COLO829 (cell line): ENCODE results near the gene INPP1.

Experiments used
- DNase-seq: peaks from one replicate; pipeline ENCODE4 v3.0.0; 2012; ENCODE audit warnings: low spot score

The INPP1 gene

GRCh38 chr2:190362894-190363293 is 19.5 kb downstream of the INPP1 start:
- DNase-seq, result no peak

GRCh38 chr2:190365499-190366204 is 22.3 kb downstream of the INPP1 start:
- DNase-seq, result no peak

GRCh38 chr2:190366248-190366753 is 22.9 kb downstream of the INPP1 start:
- no peak for DNase-seq

GRCh38 chr2:190367091-190367490 is 23.7 kb downstream of the INPP1 start:
- no peak for DNase-seq

- no peak for DNase-seq
These were observed 26.2 kb downstream of the INPP1 start for GRCh38 chr2:190369635-190370034.

- no peak for DNase-seq
These were observed 32.7 kb downstream of the INPP1 start for GRCh38 chr2:190376083-190376482.

GRCh38 chr2:190376591-190377245 is 33.3 kb downstream of the INPP1 start:
- no peak for DNase-seq

GRCh38 chr2:190378880-190379237 is 35.5 kb downstream of the INPP1 start:
- no peak for DNase-seq

GRCh38 chr2:190379249-190379964 is 36.0 kb downstream of the INPP1 start:
- peak; percentile 17 for DNase-seq

- no peak for DNase-seq
These were observed 37.6 kb downstream of the INPP1 start for GRCh38 chr2:190380962-190381412.

- peak; percentile 43 for DNase-seq
These were observed 39.5 kb downstream of the INPP1 start for GRCh38 chr2:190382851-190383250.

GRCh38 chr2:190387422-190387821 is 44.0 kb downstream of the INPP1 start:
- DNase-seq, result no peak

GRCh38 chr2:190396271-190396670 is 52.9 kb downstream of the INPP1 start:
- DNase-seq, result no peak

- no peak for DNase-seq
These were observed 59.7 kb downstream of the INPP1 start for GRCh38 chr2:190402986-190403603.

- DNase-seq, result no peak
These were observed 61.1 kb downstream of the INPP1 start for GRCh38 chr2:190404487-190404886.

- DNase-seq, result no peak
These were observed 61.7 kb downstream of the INPP1 start for GRCh38 chr2:190405070-190405469.

GRCh38 chr2:190405995-190406394 is 62.6 kb downstream of the INPP1 start:
- DNase-seq, result no peak

GRCh38 chr2:190406805-190407204 is 63.4 kb downstream of the INPP1 start:
- DNase-seq, result no peak

GRCh38 chr2:190407246-190407661 is 63.9 kb downstream of the INPP1 start:
- no peak for DNase-seq

- no peak for DNase-seq
These were observed 64.5 kb downstream of the INPP1 start, which contains the start of gene MFSD6 for GRCh38 chr2:190407662-190408537. TSS of gene MFSD6 (plus strand) at chr2:190408355. CDS start at chr2:190436030, 27,675 bp downstream.

- no peak for DNase-seq
These were observed 65.3 kb downstream of the INPP1 start for GRCh38 chr2:190408538-190409271.
